Measurements from ENCODE around the gene ATP2A3.
"Not testable (repeated sequence)": the region's sequence is repeated elsewhere in the genome, so short reads cannot be mapped to it uniquely, and the experiment has no call there.

The ATP2A3 gene

GRCh38 chr17:3964203-3965117, at the start of gene ATP2A3:
Gene ATP2A3, minus strand, starts transcription at chr17:3964437. Its CDS starts 146 bp downstream, at chr17:3964291.
- DNase-seq = no peak

DNA sequence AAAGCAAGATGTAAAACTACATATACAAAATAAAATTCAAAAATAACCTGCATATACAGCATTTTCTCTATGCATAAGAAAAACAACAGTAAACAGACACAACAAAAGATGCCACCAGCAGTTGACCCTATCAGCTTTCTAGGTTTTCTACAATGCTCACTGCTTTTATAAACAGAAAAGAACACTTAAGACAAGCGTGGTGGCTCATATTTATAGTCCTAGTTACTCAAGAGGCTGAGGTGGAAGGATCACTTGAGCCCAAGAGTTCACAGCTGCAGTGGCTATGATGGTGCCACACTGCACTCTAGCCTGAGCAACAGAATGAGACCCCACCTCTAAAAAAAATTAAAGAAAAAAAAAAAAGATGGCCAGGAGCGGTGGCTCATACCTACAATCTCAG, 46.5 kb upstream of the ATP2A3 start:
- DNase-seq = no peak

GRCh38 chr17:4009186-4009785, 45.0 kb upstream of the ATP2A3 start:
- peak in 1 of 2 donors; percentile 39 for DNase-seq

GRCh38 chr17:4008441-4009185, 44.4 kb upstream of the ATP2A3 start:
- no peak for DNase-seq

DNA sequence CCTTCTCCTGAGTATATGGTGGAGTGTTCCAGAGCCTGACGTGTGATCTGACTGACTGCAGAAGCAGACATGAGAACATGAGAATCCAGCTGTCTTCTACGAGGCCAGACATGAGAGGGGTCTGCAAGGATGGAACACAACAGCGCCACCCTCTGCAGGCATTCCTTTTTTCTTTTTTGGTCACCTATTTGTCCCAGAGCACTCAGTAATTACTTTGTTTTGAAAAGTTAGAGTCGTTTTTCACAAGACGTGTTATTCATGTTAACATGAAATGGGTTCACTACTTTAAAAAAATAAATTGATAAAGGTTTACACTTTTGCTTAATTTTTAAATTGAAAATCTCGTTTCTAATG, 43.8 kb upstream of the ATP2A3 start:
- no peak for DNase-seq

DNA sequence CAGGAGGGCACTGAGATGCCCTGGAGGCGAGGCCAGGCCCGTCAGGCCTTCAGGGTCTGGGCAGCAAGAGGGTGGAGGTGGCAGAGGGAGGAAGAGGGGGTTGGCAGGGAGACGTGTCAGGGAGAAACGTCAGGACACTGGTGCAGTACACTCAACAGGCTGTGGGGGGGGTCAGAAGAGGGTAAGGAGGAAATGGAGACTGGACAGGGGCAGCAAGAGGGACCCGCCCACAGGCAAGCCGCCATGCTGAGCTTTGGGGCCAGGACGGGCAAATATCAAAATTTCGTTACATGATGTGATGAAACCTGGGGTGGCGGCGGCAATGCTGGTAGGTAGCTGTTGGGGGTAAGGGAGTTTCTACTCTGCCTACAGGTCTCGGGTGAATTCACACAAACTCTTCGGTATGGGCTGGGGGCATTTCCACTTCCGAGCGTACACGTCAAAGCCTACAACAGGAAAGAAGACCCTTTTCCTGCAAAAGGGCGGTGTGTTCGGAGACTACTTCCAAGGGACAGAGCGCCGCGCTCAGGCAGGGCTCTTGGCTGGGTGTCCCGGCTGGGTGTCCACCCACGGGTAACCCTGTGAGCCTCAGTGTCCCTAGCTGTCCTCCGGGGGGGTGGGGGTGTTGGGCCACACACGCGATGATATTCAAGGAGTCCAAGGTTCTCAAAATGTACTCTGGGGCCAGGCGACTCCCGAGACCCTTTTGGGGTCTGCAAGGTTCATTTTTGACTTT, 43.3 kb upstream of the ATP2A3 start:
- DNase-seq = no peak

DNA sequence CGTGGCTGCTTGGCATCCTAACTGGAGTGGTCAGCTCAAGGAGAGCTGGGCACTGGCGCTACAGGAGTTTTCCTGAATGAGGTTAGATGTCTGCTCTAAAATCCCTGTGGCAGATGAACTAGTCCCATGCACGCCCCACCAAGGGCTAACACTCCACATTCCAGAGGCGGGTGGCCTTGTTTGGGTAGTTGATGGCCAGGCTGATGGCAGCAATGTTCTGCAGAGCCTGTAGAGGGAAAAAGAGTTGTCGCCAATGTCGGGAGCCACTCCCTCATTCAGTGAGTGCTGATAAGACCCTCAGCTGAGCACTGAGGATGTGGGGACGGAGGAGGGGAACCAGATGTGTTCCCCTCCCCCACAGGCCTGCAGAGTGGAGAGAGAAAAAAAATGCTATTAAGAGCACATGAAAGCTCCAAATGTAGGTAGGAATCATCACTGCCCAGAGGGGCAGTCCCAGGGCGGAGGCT, 42.5 kb upstream of the ATP2A3 start:
- no peak for DNase-seq

DNA sequence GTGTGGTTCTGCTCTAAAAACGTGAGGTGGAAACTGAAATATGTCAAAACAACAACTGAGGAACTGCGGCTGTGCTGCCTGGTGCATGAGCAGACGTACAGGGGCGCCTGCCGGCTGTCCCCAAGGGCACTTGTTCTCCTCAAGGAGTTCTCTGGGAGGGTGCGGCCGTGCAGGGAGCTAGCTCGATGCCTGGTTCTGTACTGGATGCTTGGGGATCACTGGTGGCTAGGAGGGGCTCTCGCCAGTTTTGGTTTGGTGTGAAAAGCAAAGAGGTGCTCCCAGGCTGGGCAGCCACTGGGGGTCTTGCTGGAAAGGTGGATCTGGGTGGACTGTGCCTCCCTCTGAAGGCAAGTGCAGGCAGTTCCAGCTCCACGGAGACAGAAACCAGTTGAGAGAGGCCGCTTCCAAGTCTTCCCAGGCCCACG, 41.9 kb upstream of the ATP2A3 start:
- DNase-seq = no peak

DNA sequence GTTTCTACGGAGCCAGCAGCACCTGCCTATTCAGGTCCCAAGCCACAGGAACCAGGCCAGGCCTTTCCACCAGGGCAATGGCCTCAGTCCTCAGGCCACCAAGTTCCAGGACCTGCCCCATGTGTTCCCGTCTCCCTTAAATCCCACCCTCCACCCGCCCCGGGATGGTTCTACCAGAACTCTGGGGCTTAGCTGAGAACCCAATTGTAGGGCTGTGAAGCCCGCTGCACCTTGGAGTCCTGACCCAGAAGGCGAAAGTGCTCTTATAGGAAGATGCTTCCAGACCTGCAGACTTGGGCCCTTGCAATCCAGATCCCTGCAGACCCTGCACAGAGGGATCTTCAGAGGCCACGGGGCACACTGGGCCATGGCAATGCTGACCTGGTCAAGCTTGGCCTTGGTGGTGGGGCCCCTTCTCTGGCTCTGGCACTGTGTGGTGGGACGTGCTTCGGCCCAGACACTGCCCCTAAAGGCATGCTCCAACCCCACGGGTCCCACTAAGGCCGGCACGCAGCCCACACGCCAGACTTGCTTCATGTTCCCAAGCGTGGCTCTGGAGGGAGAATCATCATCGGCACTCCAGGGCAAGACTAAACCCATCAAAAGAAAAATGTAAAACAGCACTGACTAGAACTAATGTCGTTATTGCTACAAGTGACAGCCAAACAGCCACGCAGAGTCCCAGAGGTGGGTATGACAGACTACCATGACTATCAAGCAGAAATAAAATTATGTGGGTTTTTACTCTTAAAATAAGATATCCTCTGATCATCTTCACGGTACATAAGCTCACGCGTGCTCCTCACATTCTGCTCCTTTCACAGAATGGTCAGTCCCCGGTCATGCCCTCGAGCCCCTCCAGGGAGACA, 41.3 kb upstream of the ATP2A3 start:
- no peak for DNase-seq

DNA sequence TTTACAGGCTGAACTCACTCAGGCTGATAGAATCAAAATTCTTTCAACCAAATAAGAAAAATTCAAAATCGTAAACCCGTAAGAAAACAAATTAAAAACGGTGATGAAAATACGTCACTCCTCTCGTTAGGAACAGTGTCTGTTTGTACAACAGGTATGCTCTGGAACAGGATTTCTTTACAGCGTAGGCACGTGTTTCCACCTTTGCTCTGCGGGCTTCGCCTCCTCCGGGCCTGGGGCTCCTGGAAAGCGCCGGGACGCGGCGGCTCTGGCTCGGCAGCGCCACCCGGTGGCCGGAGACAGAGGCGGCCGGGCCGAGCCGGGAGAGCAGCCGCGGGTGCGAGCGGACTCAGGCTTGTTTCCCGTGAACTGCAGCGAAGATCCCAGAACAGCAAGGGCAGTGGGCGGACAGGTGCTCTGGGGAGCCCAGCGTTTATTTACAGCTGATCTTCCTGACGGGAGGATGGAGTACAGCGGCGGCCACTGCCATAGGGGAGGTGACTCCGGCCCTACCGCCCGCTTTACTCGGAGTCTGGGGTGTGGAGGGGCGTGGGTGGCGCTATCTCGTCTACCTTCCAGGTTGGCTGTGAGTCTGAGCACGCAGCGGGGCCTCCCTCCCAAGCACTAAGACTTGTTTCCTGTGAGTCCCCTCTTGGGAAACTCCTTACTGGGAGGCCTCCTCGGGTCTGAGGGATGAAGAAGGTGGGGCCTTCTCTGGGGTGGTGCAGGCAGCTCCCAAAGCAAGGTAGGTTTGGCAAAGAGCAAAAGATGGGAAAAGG, 40.5 kb upstream of the ATP2A3 start:
- DNase-seq = peak in 1 of 2 donors; percentile 39

DNA sequence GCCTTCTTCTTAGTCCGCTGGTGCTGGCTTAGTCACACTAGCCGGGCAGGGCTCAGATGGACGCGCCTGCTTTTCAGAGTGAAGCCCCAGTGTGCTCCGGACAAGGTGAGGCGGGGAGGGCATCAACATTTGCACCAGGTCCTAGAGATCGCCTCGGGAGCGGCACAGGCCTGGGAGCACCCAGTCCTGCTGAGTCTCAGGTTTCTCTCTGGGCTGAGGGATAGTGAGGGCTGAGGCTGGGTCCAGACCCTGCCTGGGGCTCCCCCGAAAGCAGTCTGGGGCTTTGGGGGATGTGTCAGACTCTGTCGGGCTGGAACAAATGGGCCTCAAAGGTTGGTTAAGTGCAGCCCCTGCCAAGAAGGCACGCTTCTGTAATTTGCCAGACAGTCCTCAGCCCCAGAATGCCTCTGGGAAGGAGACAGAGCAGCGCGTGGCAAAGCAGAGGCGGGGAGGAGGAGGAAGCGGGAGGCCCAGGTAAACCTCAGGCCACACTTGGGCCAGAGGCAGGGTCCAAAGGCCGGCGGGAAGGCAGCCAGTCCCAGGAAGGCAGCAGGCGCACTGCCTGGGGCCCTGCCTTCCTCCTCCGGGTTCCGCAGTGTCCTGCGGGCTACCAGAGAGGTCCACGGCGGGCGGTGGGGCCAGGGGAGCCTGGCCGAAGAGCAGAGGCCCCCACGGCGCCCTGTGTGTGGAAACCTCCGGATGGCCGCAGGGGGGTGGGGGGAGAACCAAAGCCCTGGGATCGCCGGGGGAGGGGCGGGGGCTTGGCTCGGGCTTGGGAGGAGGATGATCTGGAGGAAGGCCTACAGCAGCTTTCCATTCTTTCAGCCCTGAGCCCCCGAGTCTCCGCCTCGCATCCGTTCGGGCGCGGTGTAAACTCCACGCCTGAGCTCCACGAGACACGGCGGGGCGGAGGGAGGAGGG, 39.5 kb upstream of the ATP2A3 start:
- DNase-seq = no peak

DNA sequence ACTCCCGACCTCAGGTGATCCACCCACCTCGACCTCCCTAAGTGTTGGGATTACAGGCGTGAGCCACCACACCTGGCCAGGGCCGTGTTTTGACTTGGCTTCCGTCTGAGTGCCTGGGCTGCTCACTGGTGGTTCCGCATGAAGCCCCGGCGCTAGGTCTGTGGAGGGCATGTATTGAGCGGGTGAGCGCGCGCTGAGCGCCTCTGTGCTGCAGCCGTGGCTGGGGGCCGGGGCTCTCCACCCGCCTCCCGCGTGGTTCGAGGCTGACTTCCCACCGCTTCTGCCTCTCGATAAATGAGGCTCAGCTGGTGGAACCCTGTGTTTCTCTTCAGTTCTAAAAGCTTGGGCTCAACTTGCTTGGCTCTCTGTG, 38.9 kb upstream of the ATP2A3 start:
- DNase-seq = no peak

DNA sequence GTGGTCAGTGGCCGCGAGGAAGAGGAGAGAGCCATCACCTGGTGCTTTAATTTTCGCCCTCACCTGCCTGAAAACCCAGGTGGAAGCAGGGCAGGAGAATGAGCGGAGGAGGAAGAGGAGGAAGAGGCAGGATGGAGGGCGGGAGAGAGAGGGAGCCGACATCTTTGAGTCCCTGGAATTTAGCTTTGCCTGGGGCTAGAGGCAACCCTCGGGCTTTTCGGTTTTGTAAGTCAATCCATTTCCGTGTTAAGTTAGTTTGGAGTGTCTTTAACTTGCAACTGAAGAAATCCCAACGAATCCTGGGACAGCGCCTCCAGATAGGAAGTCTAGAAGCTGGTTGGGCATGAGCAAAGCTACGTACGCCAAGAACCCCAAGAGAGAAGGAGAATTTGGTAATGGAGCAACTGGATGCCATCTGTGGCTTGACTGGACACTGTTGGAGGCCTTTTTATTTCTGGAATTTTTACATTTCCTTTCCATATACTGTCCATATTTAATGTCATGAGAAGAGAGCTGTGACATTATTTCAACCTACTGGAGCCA, 36.9 kb upstream of the ATP2A3 start:
- no peak for DNase-seq

DNA sequence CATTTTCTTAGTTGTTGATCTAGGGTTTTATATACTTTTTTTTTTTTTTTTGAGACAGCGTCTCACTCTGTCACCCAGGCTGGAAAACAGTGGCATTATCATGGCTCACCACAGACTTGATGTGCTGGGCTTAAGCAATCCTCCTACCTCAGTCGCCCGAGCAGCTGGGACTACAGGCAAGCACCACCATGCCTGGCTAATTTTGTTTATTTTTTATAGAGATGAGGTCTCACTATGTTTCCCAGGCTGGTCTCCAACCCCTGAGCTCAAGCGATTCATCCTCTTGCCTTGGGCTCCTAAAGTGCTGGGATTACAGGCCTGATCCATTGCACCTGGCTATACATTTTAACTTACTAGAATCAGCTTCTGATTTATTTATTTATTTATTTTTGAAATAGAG, 34.2 kb upstream of the ATP2A3 start:
- no peak for DNase-seq

DNA sequence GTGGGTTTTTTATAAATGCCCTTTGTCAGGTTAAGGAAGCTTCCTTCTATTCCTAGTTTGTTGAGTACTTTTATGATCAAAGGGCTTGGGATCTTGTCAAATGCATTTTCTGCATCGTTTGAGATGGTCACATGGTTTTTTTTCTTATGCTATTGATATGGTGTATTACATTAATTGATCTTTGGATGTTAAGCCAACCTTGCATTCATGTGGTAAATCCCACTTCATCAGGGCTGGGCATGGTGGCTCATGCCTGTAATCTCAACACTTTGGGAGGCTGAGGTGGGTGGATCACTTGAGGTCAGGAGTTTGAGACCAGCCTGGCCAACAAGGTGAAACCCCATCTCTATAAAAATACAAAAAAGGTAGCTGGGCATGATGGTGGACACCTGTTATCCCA, 30.8 kb upstream of the ATP2A3 start:
- DNase-seq = no peak

- DNase-seq = no peak
Measured at GRCh38 chr17:3994221-3994576, 30.0 kb upstream of the ATP2A3 start.

GRCh38 chr17:3993493-3994220, 29.4 kb upstream of the ATP2A3 start:
- DNase-seq = no peak

DNA sequence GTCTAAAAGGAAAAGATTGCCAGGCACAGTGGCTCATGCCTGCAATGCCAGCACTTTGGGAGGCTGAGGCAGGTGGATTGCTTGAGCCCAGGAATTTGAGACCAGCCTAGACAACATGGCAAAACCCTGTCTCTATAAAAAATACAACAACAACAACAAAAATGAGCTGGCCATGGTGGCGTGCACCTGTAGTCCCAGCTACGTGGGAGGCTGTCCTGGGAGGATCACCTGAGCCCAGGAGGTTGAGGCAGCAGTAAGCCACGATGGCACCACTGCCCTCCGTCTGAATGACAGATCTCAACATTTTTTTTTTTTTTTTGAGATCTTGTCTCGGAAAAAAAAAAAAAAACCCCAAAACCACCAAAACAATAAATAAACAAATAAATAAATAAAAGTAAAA, 28.1 kb upstream of the ATP2A3 start:
- no peak for DNase-seq

GRCh38 chr17:3991699-3992098, 27.5 kb upstream of the ATP2A3 start:
- not testable (repeated sequence) for DNase-seq

Measured in hippocampal formation (tissue), 2 donors.